Measurements from ENCODE around the gene SLC24A3. TPM values are rescaled to one million over a fixed set of nuclear protein-coding genes. Genes with fewer than 3 reads are reported as not detected.

Gene SLC24A3
- total and polyA plus RNA-seq, 2 experiments from 2014 or later: 0.81 to 2.5 TPM

DNA sequence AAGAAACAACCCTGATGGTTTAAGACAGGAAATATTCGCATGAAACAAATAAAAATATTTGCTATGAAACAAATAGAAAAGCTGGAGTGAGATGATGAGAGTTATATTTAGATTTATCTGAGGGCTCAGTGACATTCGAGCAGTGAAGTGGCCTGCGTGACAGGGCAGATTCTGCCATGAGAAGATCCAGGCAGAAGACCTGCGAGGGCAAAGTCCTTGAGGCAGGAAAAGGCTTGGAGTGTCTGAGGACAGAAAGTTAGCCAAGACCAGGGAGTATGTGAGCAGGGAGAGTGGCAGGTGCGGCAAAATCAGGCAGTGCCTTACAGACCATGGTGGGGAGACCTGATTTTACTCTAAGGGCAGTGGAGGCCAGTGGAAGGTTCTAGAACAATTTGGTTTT, 478.7 kb downstream of the SLC24A3 start (continued):
- TF ChIP-seq STAT1 (IDR thresholded peaks at IDR 0.05; ENCODE audit: unreplicated experiment) (no peak), NANOG (IDR thresholded peaks at IDR 0.05; ENCODE audit: borderline replicate concordance) (no peak), CREB1 (CRISPR knock-in tag; IDR thresholded peaks at IDR 0.05; ENCODE audit: low read depth) (no peak)
- TF ChIP-seq, protein P1, sequence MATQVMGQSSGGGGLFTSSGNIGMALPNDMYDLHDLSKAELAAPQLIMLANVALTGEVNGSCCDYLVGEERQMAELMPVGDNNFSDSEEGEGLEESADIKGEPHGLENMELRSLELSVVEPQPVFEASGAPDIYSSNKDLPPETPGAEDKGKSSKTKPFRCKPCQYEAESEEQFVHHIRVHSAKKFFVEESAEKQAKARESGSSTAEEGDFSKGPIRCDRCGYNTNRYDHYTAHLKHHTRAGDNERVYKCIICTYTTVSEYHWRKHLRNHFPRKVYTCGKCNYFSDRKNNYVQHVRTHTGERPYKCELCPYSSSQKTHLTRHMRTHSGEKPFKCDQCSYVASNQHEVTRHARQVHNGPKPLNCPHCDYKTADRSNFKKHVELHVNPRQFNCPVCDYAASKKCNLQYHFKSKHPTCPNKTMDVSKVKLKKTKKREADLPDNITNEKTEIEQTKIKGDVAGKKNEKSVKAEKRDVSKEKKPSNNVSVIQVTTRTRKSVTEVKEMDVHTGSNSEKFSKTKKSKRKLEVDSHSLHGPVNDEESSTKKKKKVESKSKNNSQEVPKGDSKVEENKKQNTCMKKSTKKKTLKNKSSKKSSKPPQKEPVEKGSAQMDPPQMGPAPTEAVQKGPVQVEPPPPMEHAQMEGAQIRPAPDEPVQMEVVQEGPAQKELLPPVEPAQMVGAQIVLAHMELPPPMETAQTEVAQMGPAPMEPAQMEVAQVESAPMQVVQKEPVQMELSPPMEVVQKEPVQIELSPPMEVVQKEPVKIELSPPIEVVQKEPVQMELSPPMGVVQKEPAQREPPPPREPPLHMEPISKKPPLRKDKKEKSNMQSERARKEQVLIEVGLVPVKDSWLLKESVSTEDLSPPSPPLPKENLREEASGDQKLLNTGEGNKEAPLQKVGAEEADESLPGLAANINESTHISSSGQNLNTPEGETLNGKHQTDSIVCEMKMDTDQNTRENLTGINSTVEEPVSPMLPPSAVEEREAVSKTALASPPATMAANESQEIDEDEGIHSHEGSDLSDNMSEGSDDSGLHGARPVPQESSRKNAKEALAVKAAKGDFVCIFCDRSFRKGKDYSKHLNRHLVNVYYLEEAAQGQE (IDR thresholded peaks at IDR 0.05; ENCODE audit: unreplicated experiment): no peak

DNA sequence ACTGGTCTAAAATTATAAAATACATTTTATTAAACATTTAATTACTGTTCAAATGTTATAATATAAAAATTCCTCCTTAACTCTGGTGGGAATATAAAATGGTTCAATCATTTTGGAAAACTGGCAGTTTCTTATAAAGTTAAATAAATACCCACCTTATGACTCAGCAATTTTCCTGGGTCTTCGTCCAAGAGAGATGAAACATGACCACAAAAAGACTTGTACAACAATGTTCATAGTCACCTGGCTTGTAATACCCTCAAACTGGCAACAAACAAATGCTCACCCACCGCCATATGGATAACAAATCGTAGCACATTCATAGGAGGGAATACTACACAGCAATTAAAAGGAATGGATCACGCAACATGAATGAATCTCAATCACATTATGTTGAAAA, 479.7 kb downstream of the SLC24A3 start:
- no peak overlapping the region for H3K4me2 ChIP-seq
- H3K9me2 ChIP-seq (ENCODE audit: insufficient read depth): 0 out of 2 replicates have a peak, but pooled peaks cover 4% of the 10 kb centered on the region
- peaks cover 12% of the 10 kb centered on the region; the same call in 2 of the 3 replicates for H3K4me1 Mint-ChIP-seq
- no peak overlapping the region for H3K27ac Mint-ChIP-seq
- no peak for DNase-seq (ENCODE audit: low spot score)
- H3K9me3 Mint-ChIP-seq: peaks cover 1% of the 10 kb centered on the region; the same call in 1 of the 3 replicates
- peaks cover 3% of the 10 kb centered on the region for H3K27me3 Mint-ChIP-seq (ENCODE audit: insufficient read depth, low read depth, poor library complexity)
- no peaks in the 10 kb centered on the region for H3K27me3 ChIP-seq (ENCODE audit: insufficient read depth)
- no peak for ATAC-seq
- H3K36me3 Mint-ChIP-seq (ENCODE audit: low read depth): 0 out of 3 replicates have a peak, but pooled peaks cover 2% of the 10 kb centered on the region
- no peaks in the 10 kb centered on the region; the same call in 1 of the 2 replicates for H4K20me1 ChIP-seq (replicated peaks; ENCODE audit: insufficient read depth)
- H3K4me3 Mint-ChIP-seq: no peak overlapping the region
- no peak overlapping the region for H2AFZ ChIP-seq
- H3K79me2 ChIP-seq (replicated peaks; ENCODE audit: insufficient read depth): no peaks in the 10 kb centered on the region
- H3K27ac ChIP-seq (ENCODE audit: low read depth): no peak overlapping the region
- no peaks in the 10 kb centered on the region for H3K4me1 ChIP-seq (ENCODE audit: insufficient read depth)
- H3F3A ChIP-seq (replicated peaks; ENCODE audit: low read depth): no peaks in the 10 kb centered on the region
- no peak overlapping the region for H3K4me3 ChIP-seq
- no peaks in the 10 kb centered on the region for H3K36me3 ChIP-seq (ENCODE audit: insufficient read depth)
- TF ChIP-seq JUNB (IDR thresholded peaks at IDR 0.05; ENCODE audit: unreplicated experiment) (no peak), POLR2AphosphoS5 (IDR thresholded peaks at IDR 0.05; ENCODE audit: low read depth) (no peak), NANOG (IDR thresholded peaks at IDR 0.05; ENCODE audit: borderline replicate concordance) (no peak), EZH2phosphoT487 (IDR thresholded peaks at IDR 0.05; ENCODE audit: unreplicated experiment) (no peak), STAT1 (IDR thresholded peaks at IDR 0.05; ENCODE audit: unreplicated experiment) (no peak)
- TF ChIP-seq, protein P2, sequence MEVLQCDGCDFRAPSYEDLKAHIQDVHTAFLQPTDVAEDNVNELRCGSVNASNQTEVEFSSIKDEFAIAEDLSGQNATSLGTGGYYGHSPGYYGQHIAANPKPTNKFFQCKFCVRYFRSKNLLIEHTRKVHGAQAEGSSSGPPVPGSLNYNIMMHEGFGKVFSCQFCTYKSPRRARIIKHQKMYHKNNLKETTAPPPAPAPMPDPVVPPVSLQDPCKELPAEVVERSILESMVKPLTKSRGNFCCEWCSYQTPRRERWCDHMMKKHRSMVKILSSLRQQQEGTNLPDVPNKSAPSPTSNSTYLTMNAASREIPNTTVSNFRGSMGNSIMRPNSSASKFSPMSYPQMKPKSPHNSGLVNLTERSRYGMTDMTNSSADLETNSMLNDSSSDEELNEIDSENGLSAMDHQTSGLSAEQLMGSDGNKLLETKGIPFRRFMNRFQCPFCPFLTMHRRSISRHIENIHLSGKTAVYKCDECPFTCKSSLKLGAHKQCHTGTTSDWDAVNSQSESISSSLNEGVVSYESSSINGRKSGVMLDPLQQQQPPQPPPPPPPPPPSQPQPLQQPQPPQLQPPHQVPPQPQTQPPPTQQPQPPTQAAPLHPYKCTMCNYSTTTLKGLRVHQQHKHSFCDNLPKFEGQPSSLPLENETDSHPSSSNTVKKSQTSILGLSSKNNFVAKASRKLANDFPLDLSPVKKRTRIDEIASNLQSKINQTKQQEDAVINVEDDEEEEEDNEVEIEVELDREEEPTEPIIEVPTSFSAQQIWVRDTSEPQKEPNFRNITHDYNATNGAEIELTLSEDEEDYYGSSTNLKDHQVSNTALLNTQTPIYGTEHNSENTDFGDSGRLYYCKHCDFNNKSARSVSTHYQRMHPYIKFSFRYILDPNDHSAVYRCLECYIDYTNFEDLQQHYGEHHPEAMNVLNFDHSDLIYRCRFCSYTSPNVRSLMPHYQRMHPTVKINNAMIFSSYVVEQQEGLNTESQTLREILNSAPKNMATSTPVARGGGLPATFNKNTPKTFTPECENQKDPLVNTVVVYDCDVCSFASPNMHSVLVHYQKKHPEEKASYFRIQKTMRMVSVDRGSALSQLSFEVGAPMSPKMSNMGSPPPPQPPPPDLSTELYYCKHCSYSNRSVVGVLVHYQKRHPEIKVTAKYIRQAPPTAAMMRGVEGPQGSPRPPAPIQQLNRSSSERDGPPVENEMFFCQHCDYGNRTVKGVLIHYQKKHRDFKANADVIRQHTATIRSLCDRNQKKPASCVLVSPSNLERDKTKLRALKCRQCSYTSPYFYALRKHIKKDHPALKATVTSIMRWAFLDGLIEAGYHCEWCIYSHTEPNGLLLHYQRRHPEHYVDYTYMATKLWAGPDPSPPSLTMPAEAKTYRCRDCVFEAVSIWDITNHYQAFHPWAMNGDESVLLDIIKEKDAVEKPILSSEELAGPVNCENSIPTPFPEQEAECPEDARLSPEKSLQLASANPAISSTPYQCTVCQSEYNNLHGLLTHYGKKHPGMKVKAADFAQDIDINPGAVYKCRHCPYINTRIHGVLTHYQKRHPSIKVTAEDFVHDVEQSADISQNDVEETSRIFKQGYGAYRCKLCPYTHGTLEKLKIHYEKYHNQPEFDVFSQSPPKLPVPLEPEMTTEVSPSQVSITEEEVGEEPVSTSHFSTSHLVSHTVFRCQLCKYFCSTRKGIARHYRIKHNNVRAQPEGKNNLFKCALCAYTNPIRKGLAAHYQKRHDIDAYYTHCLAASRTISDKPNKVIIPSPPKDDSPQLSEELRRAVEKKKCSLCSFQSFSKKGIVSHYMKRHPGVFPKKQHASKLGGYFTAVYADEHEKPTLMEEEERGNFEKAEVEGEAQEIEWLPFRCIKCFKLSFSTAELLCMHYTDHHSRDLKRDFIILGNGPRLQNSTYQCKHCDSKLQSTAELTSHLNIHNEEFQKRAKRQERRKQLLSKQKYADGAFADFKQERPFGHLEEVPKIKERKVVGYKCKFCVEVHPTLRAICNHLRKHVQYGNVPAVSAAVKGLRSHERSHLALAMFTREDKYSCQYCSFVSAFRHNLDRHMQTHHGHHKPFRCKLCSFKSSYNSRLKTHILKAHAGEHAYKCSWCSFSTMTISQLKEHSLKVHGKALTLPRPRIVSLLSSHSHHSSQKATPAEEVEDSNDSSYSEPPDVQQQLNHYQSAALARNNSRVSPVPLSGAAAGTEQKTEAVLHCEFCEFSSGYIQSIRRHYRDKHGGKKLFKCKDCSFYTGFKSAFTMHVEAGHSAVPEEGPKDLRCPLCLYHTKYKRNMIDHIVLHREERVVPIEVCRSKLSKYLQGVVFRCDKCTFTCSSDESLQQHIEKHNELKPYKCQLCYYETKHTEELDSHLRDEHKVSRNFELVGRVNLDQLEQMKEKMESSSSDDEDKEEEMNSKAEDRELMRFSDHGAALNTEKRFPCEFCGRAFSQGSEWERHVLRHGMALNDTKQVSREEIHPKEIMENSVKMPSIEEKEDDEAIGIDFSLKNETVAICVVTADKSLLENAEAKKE (CRISPR knock-in tag; IDR thresholded peaks at IDR 0.05): no peak
- TF ChIP-seq, protein P1 (IDR thresholded peaks at IDR 0.05; ENCODE audit: unreplicated experiment): no peak
- TF ChIP-seq, protein P3, sequence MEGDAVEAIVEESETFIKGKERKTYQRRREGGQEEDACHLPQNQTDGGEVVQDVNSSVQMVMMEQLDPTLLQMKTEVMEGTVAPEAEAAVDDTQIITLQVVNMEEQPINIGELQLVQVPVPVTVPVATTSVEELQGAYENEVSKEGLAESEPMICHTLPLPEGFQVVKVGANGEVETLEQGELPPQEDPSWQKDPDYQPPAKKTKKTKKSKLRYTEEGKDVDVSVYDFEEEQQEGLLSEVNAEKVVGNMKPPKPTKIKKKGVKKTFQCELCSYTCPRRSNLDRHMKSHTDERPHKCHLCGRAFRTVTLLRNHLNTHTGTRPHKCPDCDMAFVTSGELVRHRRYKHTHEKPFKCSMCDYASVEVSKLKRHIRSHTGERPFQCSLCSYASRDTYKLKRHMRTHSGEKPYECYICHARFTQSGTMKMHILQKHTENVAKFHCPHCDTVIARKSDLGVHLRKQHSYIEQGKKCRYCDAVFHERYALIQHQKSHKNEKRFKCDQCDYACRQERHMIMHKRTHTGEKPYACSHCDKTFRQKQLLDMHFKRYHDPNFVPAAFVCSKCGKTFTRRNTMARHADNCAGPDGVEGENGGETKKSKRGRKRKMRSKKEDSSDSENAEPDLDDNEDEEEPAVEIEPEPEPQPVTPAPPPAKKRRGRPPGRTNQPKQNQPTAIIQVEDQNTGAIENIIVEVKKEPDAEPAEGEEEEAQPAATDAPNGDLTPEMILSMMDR (conservative IDR thresholded peaks at IDR 0.05; ENCODE audit: low read depth in 2 of 2): no peak
